A549 (cell line): ENCODE measurements around the gene KICS2. TPM values are rescaled to one million over a fixed set of nuclear protein-coding genes. Genes with fewer than 3 reads are reported as not detected.
A peak's percentile ranks its signal among the peaks of the same experiment; 100 is the strongest.

ENCODE experiments used
- ATAC-seq, 2 experiments: fragments of 200-7000 bp in 1 of 2; fragments of >200 bp in 1 of 2; cut with Nextera tagmentation in 1 of 2; cut with Tn5 transposase in 1 of 2; 3 replicates each; pipeline versions ENCODE4 v1.8.0 to v1.9.1; 2018 to 2020; ENCODE audit warnings: mild to moderate bottlenecking in 1 of 2, moderate library complexity in 1 of 2
- CTCF ChIA-PET: fragments of 300-600 bp; sonication (Branson Sonifier 250); formaldehyde crosslinking; extraction: SDS; loops from one replicate; lab custom pipeline; 2021; ENCODE audit warnings: antibody characterized with exemption, inconsistent platforms; lab: Yijun Ruan, JAX
- POLR2A ChIA-PET: fragments of 350-600 bp; formaldehyde crosslinking; extraction: SDS; loops from one replicate; lab custom pipeline; 2021; ENCODE audit warnings: antibody characterized with exemption, inconsistent platforms; lab: Yijun Ruan, JAX
- DNase-seq, 2 experiments: peaks; one replicate each; pipeline versions ENCODE4 v3.0.0 to v3.0.0-alpha.2; 2011 to 2016; ENCODE audit warnings: low read depth in 1 of 2, low spot score in 1 of 2
- FAIRE-seq: peaks from 2 replicates; lab custom pipeline; 2011; peaks lifted over from hg19 to GRCh38; lab: Jason Lieb, UNC
- H3K27ac ChIP-seq, 2 experiments: fragments of >200 bp; sonication (Bioruptor Twin); formaldehyde crosslinking; 3 replicates each; pipeline ENCODE4 v1.5.1; 2016 to 2017
- H3K4me1 ChIP-seq: fragments of >200 bp; sonication (Bioruptor Twin); formaldehyde crosslinking; 3 replicates; pipeline ENCODE4 v1.6.1; 2016
- H3K4me2 ChIP-seq: fragments of >200 bp; sonication (Bioruptor Twin); formaldehyde crosslinking; 3 replicates; pipeline ENCODE4 v1.6.1; 2016
- H3K4me3 ChIP-seq: fragments of >200 bp; sonication (Bioruptor Twin); formaldehyde crosslinking; 3 replicates; pipeline ENCODE4 v1.5.1; 2016
- H3K9me3 ChIP-seq: fragments of >200 bp; sonication (Bioruptor Twin); formaldehyde crosslinking; 3 replicates; pipeline ENCODE4 v1.6.1; 2016
- CTCF ChIP-seq: fragments of >200 bp; sonication (Bioruptor Twin); formaldehyde crosslinking; IDR thresholded peaks from 3 replicates; pipeline ENCODE4 v1.5.1; 2016
- EP300 ChIP-seq, 2 experiments: fragments of >200 bp; sonication (Bioruptor Twin); formaldehyde crosslinking; IDR thresholded peaks; 2 replicates in 1 of 2; 3 replicates in 1 of 2; pipeline ENCODE4 v1.6.1; 2016 to 2017
- FOXS1 ChIP-seq: fragments of 250-450 bp; sonication (Bioruptor Pico); IDR thresholded peaks from 2 replicates; pipeline ENCODE4 v1.5.0; 2020; ENCODE audit warnings: mild to moderate bottlenecking, moderate library complexity
- GATA3 ChIP-seq: IDR thresholded peaks from 2 replicates; pipeline ENCODE4 v1.6.1; 2012; ENCODE audit warnings: borderline replicate concordance
- HES2 ChIP-seq: fragments of >200 bp; sonication (Bioruptor Twin); formaldehyde crosslinking; IDR thresholded peaks from 2 replicates; pipeline ENCODE4 v1.6.1; 2016
- HOXB13 ChIP-seq: fragments of 250-450 bp; sonication (Bioruptor Pico); IDR thresholded peaks from 2 replicates; pipeline ENCODE4 v1.5.0; 2020; ENCODE audit warnings: low read depth, mild to moderate bottlenecking, moderate library complexity
- HOXB5 ChIP-seq: fragments of 250-450 bp; sonication (Bioruptor Pico); IDR thresholded peaks from 2 replicates; pipeline ENCODE4 v1.5.0; 2020; ENCODE audit warnings: mild to moderate bottlenecking, moderate library complexity
- MAZ ChIP-seq: fragments of 150-350 bp; IDR thresholded peaks from 2 replicates; pipeline ENCODE4 v1.6.1; 2014; ENCODE audit warnings: antibody characterized with exemption, low read depth, low read length, borderline replicate concordance
- NPAS2 ChIP-seq: fragments of 250-450 bp; sonication (Bioruptor Pico); IDR thresholded peaks from 2 replicates; pipeline ENCODE4 v1.8.0; 2022; ENCODE audit warnings: mild to moderate bottlenecking, moderate library complexity, borderline replicate concordance
- NR3C1 ChIP-seq: fragments of >200 bp; sonication (Bioruptor Twin); formaldehyde crosslinking; IDR thresholded peaks from 3 replicates; pipeline ENCODE4 v1.6.1; 2017
- PHF8 ChIP-seq: fragments of 200-600 bp; sonication (generic); IDR thresholded peaks from 2 replicates; pipeline ENCODE4 v1.6.1; 2016; ENCODE audit warnings: low read depth, mild to moderate bottlenecking, antibody characterized with exemption, moderate library complexity, borderline replicate concordance
- POLR2A ChIP-seq: IDR thresholded peaks from 2 replicates; pipeline ENCODE4 v1.6.1; 2012; ENCODE audit warnings: mild to moderate bottlenecking, low read length
- RAD21 ChIP-seq, 2 experiments: fragments of >200 bp in 1 of 2; sonication (Bioruptor Twin) in 1 of 2; formaldehyde crosslinking in 1 of 2; IDR thresholded peaks in 1 of 2; conservative IDR thresholded peaks in 1 of 2; 2 replicates in 1 of 2; 3 replicates in 1 of 2; pipeline ENCODE4 v1.6.1; 2012 to 2018; ENCODE audit warnings: inconsistent platforms in 1 of 2
- REST ChIP-seq: fragments of 200-600 bp; sonication (generic); IDR thresholded peaks from 2 replicates; pipeline ENCODE4 v1.6.1; 2016; ENCODE audit warnings: antibody characterized with exemption, mild to moderate bottlenecking, moderate library complexity
- RFX5 ChIP-seq: fragments of 450-650 bp; IDR thresholded peaks from 2 replicates; pipeline ENCODE4 v1.7.1; 2014; ENCODE audit warnings: antibody characterized with exemption, mild to moderate bottlenecking, moderate library complexity
- SMC3 ChIP-seq: fragments of >200 bp; sonication (Bioruptor Twin); formaldehyde crosslinking; IDR thresholded peaks from 3 replicates; pipeline ENCODE4 v1.6.1; 2018; ENCODE audit warnings: inconsistent platforms
- USF2 ChIP-seq: fragments of 450-650 bp; IDR thresholded peaks from 2 replicates; pipeline ENCODE4 v1.6.1; 2014; ENCODE audit warnings: antibody characterized with exemption
- ZNF302 ChIP-seq: fragments of 250-450 bp; sonication (Bioruptor Pico); IDR thresholded peaks from 2 replicates; pipeline ENCODE4 v1.9.0; 2021; ENCODE audit warnings: inconsistent platforms, mild to moderate bottlenecking, moderate library complexity
- WGBS: methylation state at CpG from one replicate; pipeline ENCODE4 v1.1.6; 2017; ENCODE audit errors: missing lambda C conversion rate; 5-methylcytosine and 5-hydroxymethylcytosine counted together
- polyA plus RNA-seq, 4 experiments: library from polyadenylated mRNA; depleted of rRNA in 3 of 4; stranded (reverse); fragments of >200 nt; fragmentation: RNase III in 1 of 4; extraction: RNeasy Plus Mini Kit Qiagen cat#74134 plus additional on column Dnase treatment in 1 of 4; gene quantifications; 2 replicates in 3 of 4; 3 replicates in 1 of 4; pipeline ENCODE4 v1.2.3, GENCODE V29; 2011 to 2017

KICS2 gene
- polyA plus RNA-seq, 2 of the 4 experiments (the other 2 are of a cell fraction) = 9.1 to 21.4 TPM

GRCh38 chr12:64269161-64269560 is 47.1 kb upstream of the KICS2 start:
- H3K27ac ChIP-seq = no peak overlapping the region
- FAIRE-seq (no peak), ATAC-seq (no peak), DNase-seq (no peak)
- POLR2A ChIA-PET = no interaction called here
- 45% methylated on average over 2 of the region's 2 CpGs for WGBS
- H3K4me2 ChIP-seq = no peak overlapping the region
- H3K4me3 ChIP-seq = no peak overlapping the region
- CTCF ChIA-PET = interaction anchor here (1.1 to 4.6 kb wide), 2 partner anchors 10 to 12 kb away, joined by 4 to 21 read pairs; no protein-coding TSS in a partner anchor
- H3K9me3 ChIP-seq = no peaks in the 10 kb centered on the region
- H3K4me1 ChIP-seq = no peaks in the 10 kb centered on the region
- no peak for TF ChIP-seq HOXB13 (CRISPR knock-in tag)
- no peak for TF ChIP-seq EP300 (IDR thresholded peaks at IDR 0.05)
- TF ChIP-seq NR3C1 = no peak
- TF ChIP-seq PHF8 = no peak
- TF ChIP-seq HES2 = no peak
- TF ChIP-seq SMC3 = no peak
- TF ChIP-seq HOXB5 (CRISPR knock-in tag) = no peak
- no peak for TF ChIP-seq RAD21 (conservative IDR thresholded peaks at IDR 0.05 in 1 of 2, IDR thresholded peaks at IDR 0.05 in 1 of 2)
- TF ChIP-seq POLR2A = no peak
- no peak for TF ChIP-seq USF2
- no peak for TF ChIP-seq MAZ
- no peak for TF ChIP-seq FOXS1
- no peak for TF ChIP-seq REST

- H3K4me2 ChIP-seq = no peak overlapping the region
- no peak overlapping the region for H3K27ac ChIP-seq
- H3K4me3 ChIP-seq = no peak overlapping the region
- FAIRE-seq (peak; percentile 7), DNase-seq (no peak), ATAC-seq (no peak)
- H3K9me3 ChIP-seq = no peaks in the 10 kb centered on the region
- ChIA-PET CTCF (interaction anchor here (0.6 kb wide), 1 partner anchor 52 kb away, joined by 3 read pairs; no protein-coding TSS in a partner anchor), POLR2A (no interaction called here)
- TF ChIP-seq CTCF (no peak), RFX5 (no peak), GATA3 (no peak), ZNF302 (CRISPR knock-in tag) (no peak), NPAS2 (CRISPR knock-in tag) (no peak), RAD21 (conservative IDR thresholded peaks at IDR 0.05 in 1 of 2, IDR thresholded peaks at IDR 0.05 in 1 of 2) (no peak)
- no peaks in the 10 kb centered on the region for H3K4me1 ChIP-seq
- WGBS = 45% methylated on average over 2 of the region's 2 CpGs
Observed at GRCh38 chr12:64268409-64268808, 46.3 kb upstream of the KICS2 start.
